ENCODE data around the gene FAM221B.

The FAM221B gene

DNA sequence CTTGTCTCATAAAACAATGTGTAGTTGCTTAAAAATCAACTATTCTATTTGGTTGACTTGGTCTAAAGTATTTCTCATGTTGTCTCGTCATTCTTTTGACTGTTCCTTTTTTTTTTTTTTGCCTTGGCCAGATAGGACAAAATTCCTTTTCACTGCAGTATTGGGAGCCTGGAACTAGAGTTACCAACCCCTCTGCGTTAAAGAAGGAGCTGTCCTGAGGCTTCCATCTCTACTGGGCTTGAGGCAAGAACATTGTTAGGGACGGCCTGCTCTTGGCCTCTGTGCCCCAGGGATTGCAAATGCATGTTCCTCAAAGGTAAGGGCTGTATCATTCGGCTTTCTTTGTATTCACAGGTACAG is 38.5 kb downstream of the FAM221B start:
- DNase-seq = no peak

DNA sequence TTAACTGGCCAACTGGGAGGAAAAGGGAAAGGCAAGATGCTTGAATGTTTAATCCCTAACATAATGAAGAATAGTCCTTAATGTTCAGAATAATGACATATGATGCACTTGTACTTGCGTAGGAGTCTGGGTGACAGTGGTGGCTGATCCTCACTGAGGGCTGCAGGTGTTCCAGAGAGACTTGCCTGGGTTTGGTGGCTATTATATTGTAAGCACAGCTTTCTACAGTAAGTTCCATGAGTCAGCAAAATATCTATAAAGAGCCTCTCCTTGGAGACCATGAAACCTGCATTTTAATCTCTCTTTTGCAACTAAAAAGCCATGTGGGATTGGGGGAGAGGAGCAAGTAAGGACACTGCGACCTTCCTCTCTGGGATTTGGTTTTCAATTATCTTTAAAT is 39.0 kb downstream of the FAM221B start:
- DNase-seq = peak; percentile 8

DNA sequence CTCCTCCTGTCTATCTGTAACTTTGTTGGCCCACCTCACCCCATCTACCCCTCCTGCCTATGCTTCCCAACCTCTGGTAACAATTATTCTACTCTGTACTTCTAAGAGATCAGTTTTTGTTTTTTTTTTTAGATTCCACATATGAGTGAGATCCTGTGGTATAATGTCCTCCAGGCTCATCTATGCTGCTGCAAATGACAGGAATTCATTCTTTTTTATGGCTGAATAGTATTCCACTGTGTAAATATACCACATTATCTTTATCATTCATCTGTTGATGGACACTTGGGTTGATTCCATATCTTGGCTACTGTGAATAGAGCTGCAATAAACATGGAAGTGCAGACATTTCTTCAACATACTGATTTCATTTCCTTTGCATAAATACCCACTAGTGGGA is 45.1 kb downstream of the FAM221B start:
- no peak for DNase-seq

DNA sequence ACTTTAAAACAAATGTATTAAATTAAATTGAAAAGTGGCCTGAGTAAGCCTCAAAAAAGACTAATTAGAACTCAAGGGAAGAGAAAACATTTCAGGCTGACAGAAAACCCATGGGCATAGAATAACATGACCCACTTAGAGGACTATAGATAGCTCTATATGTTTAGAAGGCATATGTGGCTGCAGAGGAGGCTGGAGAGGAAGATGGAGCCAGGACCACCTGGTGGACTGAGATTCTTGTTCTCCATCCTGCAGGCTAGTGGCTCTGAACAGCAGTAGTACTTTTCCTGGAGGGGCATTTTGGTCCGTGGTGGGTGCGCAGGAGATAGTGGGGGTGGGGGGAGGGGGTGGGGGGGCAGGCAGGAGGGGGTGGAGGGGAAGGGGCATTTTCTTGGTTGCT is 47.5 kb downstream of the FAM221B start:
- no peak for DNase-seq

DNA sequence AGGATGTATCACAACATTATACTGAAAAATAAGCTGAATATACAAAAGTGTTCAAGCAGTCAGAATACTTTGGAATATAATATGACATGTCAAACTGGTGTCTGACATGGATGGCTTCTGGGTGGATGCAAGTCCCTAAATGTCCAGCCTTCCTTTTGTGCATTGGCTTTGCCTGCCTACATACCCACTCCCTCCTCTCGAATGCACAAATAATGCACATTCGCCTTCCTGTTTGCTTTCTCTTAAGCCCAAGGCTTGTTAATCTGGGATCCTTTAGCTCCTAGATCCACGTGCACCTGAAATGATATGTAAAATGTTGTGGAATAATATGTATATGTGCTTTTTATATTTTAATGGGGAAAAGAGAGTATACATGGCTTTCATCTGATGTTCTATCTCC is 50.0 kb downstream of the FAM221B start:
- peak; percentile 24 for DNase-seq

DNA sequence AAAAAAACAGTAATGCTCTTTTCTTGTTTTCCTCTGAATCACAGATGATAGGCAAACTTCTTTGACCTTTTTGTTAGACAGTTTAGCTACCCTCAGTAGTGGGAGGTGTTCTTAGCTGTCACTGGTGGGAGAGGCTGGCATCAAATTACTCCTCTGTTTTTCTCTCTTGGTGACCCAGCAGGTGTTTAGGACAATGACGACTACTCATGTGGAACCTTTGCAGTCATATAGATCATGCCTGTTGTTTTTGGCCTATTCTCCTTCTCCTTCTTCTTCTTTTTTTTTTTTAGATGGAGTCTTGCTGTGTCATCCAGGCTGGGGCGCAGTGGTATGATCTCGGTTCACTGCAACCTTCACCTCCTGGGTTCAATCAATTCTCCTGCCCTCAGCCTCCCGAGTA is 52.5 kb downstream of the FAM221B start:
- DNase-seq = peak; percentile 76

DNA sequence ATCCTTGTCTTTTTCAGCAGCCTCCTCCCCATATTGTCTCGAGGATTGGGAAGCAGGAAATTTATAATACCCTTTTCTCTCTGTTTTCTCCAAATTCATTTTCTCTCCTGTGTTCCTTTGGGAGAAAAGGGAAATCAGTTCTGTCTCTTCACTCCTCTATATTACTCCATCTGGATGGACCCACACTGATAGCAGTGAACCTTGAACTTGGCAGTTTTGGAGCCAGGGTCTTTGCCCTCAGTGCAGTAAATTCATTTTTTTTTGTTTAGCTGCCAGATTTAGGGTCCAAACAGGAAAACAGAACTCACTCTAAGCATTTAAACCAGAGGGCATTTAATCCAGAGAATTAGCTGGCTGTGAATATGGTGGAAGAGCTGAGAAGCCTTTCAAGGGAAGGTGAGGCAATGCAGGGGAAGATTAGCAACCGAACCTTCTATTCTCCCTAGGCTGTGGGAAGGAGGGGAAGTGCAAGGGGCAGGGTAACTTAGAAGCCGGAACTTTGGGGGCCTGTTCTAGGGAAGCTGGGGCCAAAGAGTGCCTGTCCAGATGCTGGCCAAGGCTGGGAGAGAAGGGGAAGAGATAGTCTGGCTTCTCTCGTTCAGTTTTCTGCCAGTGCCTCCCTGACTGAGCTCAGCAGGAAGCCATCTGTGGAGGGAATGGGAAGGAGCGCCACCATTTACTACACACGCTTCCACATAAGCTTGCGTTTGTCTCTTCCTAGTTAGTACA is 53.5 kb downstream of the FAM221B start:
- DNase-seq = peak; percentile 21

DNA sequence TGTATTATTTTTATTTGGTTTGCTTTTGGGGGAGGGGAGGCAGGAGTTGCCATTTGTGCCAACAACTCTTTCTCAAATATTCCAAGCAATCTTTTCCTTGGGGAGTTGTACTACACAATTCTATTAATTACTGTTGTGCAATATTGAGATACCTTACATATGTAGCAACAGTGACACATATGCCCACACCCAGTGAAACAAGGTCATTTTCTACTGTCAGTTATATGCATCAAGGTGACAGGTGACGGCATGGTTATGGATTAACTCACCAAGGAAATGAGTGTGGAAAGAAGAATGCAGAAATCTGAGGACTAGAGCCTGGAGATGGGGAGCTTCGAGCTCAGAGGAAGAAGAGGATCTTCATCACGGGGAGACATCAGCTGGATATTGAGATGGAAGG is 56.6 kb downstream of the FAM221B start:
- DNase-seq = no peak

DNA sequence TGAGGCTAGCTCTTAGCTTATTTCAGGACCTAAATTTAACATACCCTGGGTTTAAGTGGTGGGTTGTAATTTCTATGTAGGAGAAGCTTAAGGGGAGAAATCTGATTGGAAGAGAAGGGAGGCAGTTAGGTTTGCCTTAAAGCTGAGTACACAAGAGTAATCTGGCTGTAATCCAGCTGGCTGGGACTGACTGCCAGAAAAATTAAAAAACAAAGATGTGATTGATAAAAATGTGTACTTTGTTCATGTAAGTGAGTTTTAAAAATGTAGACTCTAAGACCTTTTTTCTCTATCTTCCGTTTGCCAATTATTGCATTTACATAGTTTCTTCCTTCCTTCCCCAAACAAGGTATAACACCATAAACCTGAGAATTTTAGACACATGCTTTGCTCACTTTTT is 57.0 kb downstream of the FAM221B start:
- DNase-seq = peak; percentile 20

DNA sequence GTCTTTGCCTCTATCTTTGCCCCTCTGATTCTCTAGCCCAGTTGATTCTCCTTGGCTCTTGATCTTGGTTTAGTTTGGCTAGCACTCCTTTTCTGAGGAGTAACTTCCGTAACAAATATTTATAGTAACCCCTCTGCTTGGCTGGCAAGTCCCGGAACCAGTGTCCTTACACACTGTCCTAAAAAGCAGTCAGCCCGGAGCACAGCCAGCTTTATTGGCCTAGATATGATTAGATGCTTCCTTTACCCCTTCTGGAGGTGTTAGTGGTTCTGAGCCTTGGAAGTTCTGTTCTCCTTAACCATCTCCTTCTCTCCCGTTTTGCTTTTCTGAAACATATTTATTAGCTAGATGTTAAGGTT is 57.5 kb downstream of the FAM221B start:
- DNase-seq = no peak

DNA sequence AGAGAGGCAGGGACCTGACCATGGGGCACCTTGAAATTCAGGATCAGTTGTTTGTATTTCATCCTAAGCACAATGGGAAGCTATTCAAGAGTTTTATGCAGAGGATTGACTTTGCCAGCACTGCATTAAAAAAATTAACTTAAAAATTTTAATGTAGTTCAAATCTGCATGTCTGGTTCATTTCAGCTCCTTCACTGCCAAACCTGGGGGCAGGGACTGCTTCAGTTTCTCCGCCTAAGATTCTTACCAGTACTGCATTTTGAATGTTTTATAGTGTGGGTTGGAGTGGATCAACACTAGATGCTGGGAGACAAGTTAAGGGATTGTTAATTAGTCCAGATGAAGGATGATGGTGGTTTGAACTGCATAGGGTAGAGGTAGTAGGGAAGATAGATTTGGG is 58.8 kb downstream of the FAM221B start:
- no peak for DNase-seq

DNA sequence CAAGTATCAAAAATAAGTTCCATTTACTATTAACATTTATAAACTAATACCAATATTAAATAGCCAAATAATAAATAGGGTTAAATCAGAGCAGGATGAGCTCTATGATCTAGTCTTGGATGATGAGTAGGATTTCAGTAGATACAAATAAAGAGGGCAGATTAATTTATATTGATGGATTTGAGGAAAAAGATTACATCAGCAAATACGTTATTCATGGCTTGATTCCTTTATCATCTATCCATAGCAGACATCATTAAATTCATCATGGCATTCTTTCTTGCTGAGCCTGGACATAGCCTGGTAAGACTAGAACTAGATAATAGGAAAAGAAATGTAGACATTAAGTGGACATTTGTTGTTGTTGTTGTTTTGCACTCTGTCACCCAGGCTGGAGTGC is 61.1 kb downstream of the FAM221B start:
- no peak for DNase-seq

DNA sequence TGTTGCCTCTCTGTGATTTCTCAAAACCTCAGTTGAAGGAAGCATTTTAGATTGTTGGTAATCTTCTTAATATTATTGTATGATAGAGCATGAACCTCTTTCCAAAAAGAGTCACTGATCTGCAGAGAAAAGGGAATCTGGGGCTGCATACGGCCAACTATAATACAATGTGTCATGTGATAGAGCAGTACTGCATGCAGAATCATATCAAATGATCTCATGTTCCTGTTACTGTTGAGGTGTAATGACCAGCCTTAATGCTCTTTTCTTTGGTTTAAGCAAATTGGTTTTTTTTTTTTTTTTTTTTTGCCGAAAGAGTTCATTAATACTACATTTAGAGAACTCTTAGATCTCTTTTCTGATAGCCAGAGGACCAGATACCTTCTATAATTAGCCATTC is 61.5 kb downstream of the FAM221B start:
- DNase-seq = no peak

All from NCI-H510A treated with DMSO at 0.1 percent for 48 hours (cell line).